Hepatocyte (in vitro differentiated cells): ENCODE results near the gene TRAPPC11. TPM values are rescaled to one million over a fixed set of nuclear protein-coding genes. Genes with fewer than 3 reads are reported as not detected.
A peak's percentile ranks its signal among the peaks of the same experiment; 100 is the strongest.
"Not testable (repeated sequence)": the region's sequence is repeated elsewhere in the genome, so short reads cannot be mapped to it uniquely, and the experiment has no call there.

ENCODE experiments used
- DNase-seq: peaks from one replicate; pipeline ENCODE4 v3.0.0-alpha.2; 2016; ENCODE audit warnings: low spot score
- H2AFZ ChIP-seq: fragments of 200-600 bp; sonication (generic); 2 replicates; pipeline ENCODE4 v1.6.0; 2016; ENCODE audit warnings: antibody characterized with exemption, mild to moderate bottlenecking
- H3K27ac ChIP-seq: fragments of 200-600 bp; sonication (generic); 2 replicates; pipeline ENCODE4 v1.5.1; 2016; ENCODE audit warnings: mild to moderate bottlenecking
- H3K27me3 ChIP-seq: fragments of 200-600 bp; sonication (generic); 2 replicates; pipeline ENCODE4 v1.6.1; 2016
- H3K36me3 ChIP-seq: fragments of 200-600 bp; sonication (generic); replicated peaks from 2 replicates; pipeline ENCODE4 v1.5.1; 2016; ENCODE audit warnings: low read depth; ENCODE audit not compliant: insufficient read depth
- H3K4me1 ChIP-seq: fragments of 200-600 bp; sonication (generic); 2 replicates; pipeline ENCODE4 v1.5.1; 2016; ENCODE audit warnings: mild to moderate bottlenecking, moderate library complexity; ENCODE audit not compliant: insufficient read depth
- H3K4me2 ChIP-seq: fragments of 200-600 bp; sonication (generic); 2 replicates; pipeline ENCODE4 v1.6.0; 2016
- H3K4me3 ChIP-seq: fragments of 200-600 bp; sonication (generic); 2 replicates; pipeline ENCODE4 v1.5.1; 2016; ENCODE audit warnings: mild to moderate bottlenecking
- H3K79me2 ChIP-seq: fragments of 200-600 bp; sonication (generic); 2 replicates; pipeline ENCODE4 v1.6.0; 2017; ENCODE audit warnings: mild to moderate bottlenecking
- H3K9me2 ChIP-seq: fragments of 200-600 bp; sonication (generic); replicated peaks from 2 replicates; pipeline ENCODE4 v1.6.0; 2017; ENCODE audit warnings: mild to moderate bottlenecking; ENCODE audit not compliant: insufficient read depth
- H3K9me3 ChIP-seq: fragments of 200-600 bp; sonication (generic); 2 replicates; pipeline ENCODE4 v1.5.1; 2016; ENCODE audit warnings: low read depth, mild to moderate bottlenecking
- H4K20me1 ChIP-seq: fragments of 200-600 bp; sonication (generic); 2 replicates; pipeline ENCODE4 v1.6.0; 2016; ENCODE audit warnings: mild to moderate bottlenecking; ENCODE audit not compliant: insufficient read depth, poor library complexity, severe bottlenecking
- CTCF ChIP-seq: fragments of 200-600 bp; sonication (generic); IDR thresholded peaks from 2 replicates; pipeline ENCODE4 v1.5.1; 2016; ENCODE audit warnings: antibody characterized with exemption, mild to moderate bottlenecking; ENCODE audit not compliant: poor library complexity
- EZH2 ChIP-seq: fragments of 200-600 bp; sonication (generic); IDR thresholded peaks from 2 replicates; pipeline ENCODE4 v1.6.1; 2016; ENCODE audit warnings: antibody characterized with exemption, mild to moderate bottlenecking, borderline replicate concordance
- EZH2phosphoT487 ChIP-seq: fragments of 200-600 bp; sonication (generic); IDR thresholded peaks from one replicate; pipeline ENCODE4 v1.6.1; 2018; ENCODE audit warnings: antibody characterized with exemption, mild to moderate bottlenecking, low read depth, moderate library complexity; ENCODE audit not compliant: unreplicated experiment, severe bottlenecking
- WGBS: methylation state at CpG from one replicate; pipeline ENCODE4 v1.1.6; 2016; ENCODE audit warnings: low lambda C conversion rate; ENCODE audit errors: missing lambda C conversion rate; 5-methylcytosine and 5-hydroxymethylcytosine counted together
- polyA plus RNA-seq: library from polyadenylated mRNA; unstranded; fragments of >200 nt; fragmentation: Nextera tagmentation; extraction: Ambion mirVana; gene quantifications from 2 replicates; pipeline ENCODE4 v1.2.1, GENCODE V29; 2016
- total RNA-seq: library from RNA; depleted of rRNA; stranded (reverse); fragments of >200 nt; gene quantifications from 2 replicates; pipeline ENCODE4 v1.2.3, GENCODE V29; 2014

Gene TRAPPC11
- total and polyA plus RNA-seq, 2 experiments from 2014 or later: 13.8 to 29.0 TPM

- Histone ChIP-seq H3K27ac (no peak overlapping the region), H3K36me3 (no peaks in the 10 kb centered on the region), H3K9me2 (no peaks in the 10 kb centered on the region), H4K20me1 (no peaks in the 10 kb centered on the region), H3K4me3 (no peak overlapping the region), H3K79me2 (no peaks in the 10 kb centered on the region), H2AFZ (no peak overlapping the region), H3K27me3 (no peaks in the 10 kb centered on the region), H3K4me2 (no peak overlapping the region), H3K4me1 (no peaks in the 10 kb centered on the region), H3K9me3 (no peaks in the 10 kb centered on the region)
- peak; percentile 45 for DNase-seq
- WGBS: 85% methylated on average over 38 of the region's 38 CpGs
- no peak for TF ChIP-seq CTCF
- no peak for TF ChIP-seq EZH2phosphoT487
- no peak for TF ChIP-seq EZH2
Measured at GRCh38 chr4:183721207-183722081, 62.4 kb downstream of the TRAPPC11 start.

- 7% methylated on average over 49 of the region's 70 CpGs for WGBS
- H3K27ac ChIP-seq: peak overlapping the region; percentile 12
- H4K20me1 ChIP-seq: no peaks in the 10 kb centered on the region
- H3K4me3 ChIP-seq: peak overlapping the region; percentile 35
- H3K9me3 ChIP-seq: no peaks in the 10 kb centered on the region
- no peaks in the 10 kb centered on the region for H3K27me3 ChIP-seq
- DNase-seq: peak; percentile 77
- H3K36me3 ChIP-seq: no peaks in the 10 kb centered on the region
- peak overlapping the region; percentile 53 for H2AFZ ChIP-seq
- H3K4me2 ChIP-seq: peak overlapping the region; percentile 83
- no peaks in the 10 kb centered on the region for H3K4me1 ChIP-seq
- TF ChIP-seq EZH2phosphoT487 (no peak), EZH2 (no peak), CTCF (no peak)
- no peaks in the 10 kb centered on the region for H3K79me2 ChIP-seq
- no peaks in the 10 kb centered on the region for H3K9me2 ChIP-seq
Measured at GRCh38 chr4:183722731-183723560, 63.9 kb downstream of the TRAPPC11 start.

GRCh38 chr4:183723561-183724228 is 64.6 kb downstream of the TRAPPC11 start:
- no peaks in the 10 kb centered on the region for H3K79me2 ChIP-seq
- peak overlapping the region; percentile 53 for H2AFZ ChIP-seq
- peak overlapping the region; percentile 83 for H3K4me2 ChIP-seq
- no peaks in the 10 kb centered on the region for H3K9me2 ChIP-seq
- no peak overlapping the region for H3K4me3 ChIP-seq
- no peak for TF ChIP-seq EZH2phosphoT487
- no peak for TF ChIP-seq CTCF
- TF ChIP-seq EZH2: no peak
- no peaks in the 10 kb centered on the region for H3K9me3 ChIP-seq
- H4K20me1 ChIP-seq: no peaks in the 10 kb centered on the region
- DNase-seq: no peak
- 89% methylated on average over 12 of the region's 12 CpGs for WGBS
- no peaks in the 10 kb centered on the region for H3K27me3 ChIP-seq
- no peaks in the 10 kb centered on the region for H3K4me1 ChIP-seq
- H3K27ac ChIP-seq: no peak overlapping the region
- H3K36me3 ChIP-seq: no peaks in the 10 kb centered on the region

- not testable (repeated sequence) for DNase-seq, H3K4me3 ChIP-seq, H3K27ac ChIP-seq, H4K20me1 ChIP-seq, H3K4me1 ChIP-seq, H3K9me2 ChIP-seq, H3K27me3 ChIP-seq, H3K9me3 ChIP-seq, H3K79me2 ChIP-seq, H3K4me2 ChIP-seq, H2AFZ ChIP-seq, H3K36me3 ChIP-seq
- 89% methylated on average over 5 of the region's 5 CpGs for WGBS
Measured at GRCh38 chr4:183725585-183725984, 66.5 kb downstream of the TRAPPC11 start.
